NCI-H345 treated with DMSO at 0.1 percent for 48 hours (cell line): ENCODE results near the gene SLC37A4.
"Not testable (repeated sequence)": the region's sequence is repeated elsewhere in the genome, so short reads cannot be mapped to it uniquely, and the experiment has no call there.

Experiments
- DNase-seq: peaks from one replicate; lab custom pipeline; 2025; ENCODE audit not compliant: unreplicated experiment; lab: John Stamatoyannopoulos, UW

SLC37A4 gene

DNA sequence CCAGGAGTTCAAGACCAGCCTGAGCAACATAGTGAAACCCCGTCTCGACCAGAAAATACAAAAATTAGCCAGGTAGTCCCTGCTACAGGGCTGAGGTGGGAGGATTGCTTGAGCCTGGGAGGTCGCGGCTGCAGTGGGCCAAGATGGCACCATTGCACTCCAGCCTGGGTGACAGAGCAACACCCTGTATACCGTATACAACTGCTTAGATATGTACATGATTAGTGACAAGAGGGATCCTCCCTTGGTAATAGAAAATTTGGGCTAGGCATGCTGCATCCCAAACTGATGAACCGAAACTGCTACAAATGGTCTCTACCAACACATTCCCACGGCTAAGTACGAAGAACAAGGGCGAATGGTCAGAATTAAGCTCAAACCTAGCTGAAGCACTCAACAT, 12.2 kb upstream of the SLC37A4 start:
- no peak for DNase-seq

- DNase-seq, result no peak
Measured at GRCh38 chr11:119041821-119042514, 11.3 kb upstream of the SLC37A4 start.

- DNase-seq, result not testable (repeated sequence)
Measured at GRCh38 chr11:119039471-119039870, 8.8 kb upstream of the SLC37A4 start.

- DNase-seq, result no peak
Measured at GRCh38 chr11:119038884-119039283, 8.2 kb upstream of the SLC37A4 start.

DNA sequence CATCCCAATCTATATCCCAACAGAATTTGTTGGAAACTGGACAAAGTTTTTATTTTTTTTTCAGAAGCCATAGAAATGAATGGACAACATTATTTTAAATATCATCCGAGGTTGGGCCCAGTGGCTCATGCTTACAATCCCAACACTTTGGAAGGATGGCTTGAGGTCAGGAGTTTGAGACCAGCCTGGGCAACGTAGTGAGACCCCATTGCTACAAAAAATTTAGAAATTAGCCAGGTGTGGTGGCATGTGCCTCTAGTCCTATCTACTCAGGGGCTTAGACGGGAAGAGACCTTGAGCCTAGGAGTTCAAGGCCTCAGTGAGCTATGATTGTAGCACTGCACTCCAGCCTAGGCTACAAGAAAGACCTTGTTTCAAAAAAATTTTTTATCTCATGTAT, 4.1 kb upstream of the SLC37A4 start:
- DNase-seq, result no peak

- not testable (repeated sequence) for DNase-seq
Measured at GRCh38 chr11:119033421-119033820, 2.7 kb upstream of the SLC37A4 start.

DNA sequence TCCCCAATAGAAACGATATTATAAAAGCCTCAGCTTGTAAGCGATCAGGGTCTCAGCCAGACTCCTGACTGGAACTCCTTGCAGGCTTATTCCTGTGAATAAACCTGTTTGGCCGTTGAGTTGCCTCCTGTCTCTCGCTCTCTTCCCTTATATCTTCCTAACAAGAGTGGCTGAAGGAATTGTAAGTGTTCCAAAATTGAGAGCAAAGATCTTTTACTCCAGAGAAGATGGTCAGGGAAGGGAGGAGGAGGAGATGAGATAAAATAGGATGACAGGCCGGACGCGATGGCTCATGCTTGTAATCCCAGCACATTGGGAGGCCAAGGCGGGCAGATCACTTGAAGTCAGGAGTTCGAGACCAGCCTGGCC, 1.2 kb upstream of the SLC37A4 start:
- DNase-seq, result no peak

DNA sequence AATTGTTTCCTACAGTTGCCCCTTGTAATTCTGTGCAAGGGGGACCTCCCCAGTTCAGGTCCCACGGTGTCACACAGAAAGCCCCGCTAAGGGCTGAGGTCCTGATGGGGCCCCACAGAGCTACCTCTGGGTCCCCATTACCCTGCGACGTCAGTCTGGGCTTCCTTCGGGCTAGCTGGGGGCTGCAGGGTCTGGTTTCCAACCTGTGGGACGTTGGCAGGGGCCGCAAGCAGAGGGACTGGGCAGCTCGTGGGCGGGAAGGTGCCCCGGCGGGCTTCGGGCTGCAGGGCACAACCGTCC, 698 bp downstream of the SLC37A4 start:
- DNase-seq, result no peak

DNA sequence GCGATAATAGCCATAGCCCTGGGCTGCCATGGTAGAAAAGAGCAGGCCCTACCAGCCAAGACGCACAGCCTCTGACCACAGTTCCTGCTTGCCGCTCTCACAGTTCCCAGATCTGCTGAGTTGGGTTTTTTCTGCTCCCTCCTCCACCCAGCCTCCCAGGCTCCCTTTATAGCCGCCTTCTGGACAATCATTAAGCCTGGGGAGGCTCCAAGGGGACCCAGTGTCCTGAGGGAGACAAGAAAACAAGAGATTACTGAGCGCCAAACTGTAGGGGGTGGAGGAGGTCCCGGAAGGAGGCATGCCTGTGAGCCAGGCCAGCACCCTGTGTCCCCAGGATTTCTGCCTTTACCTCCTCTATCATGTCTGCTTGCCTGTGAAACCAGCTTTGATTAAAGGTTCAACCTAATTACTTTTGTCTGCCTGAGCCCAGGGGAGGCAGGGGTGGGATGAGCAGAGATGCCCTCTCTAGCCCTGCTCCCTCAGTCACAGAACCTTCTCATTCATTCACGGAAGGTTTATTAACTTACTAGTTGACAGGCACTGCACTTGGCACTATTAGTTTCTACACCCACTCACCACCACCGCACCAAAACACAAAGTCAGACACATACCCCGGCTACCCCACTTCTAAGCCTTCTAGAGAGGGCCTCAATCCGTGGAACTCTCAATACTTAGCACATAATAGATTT, 1.2 kb downstream of the SLC37A4 start:
- DNase-seq, result no peak

DNA sequence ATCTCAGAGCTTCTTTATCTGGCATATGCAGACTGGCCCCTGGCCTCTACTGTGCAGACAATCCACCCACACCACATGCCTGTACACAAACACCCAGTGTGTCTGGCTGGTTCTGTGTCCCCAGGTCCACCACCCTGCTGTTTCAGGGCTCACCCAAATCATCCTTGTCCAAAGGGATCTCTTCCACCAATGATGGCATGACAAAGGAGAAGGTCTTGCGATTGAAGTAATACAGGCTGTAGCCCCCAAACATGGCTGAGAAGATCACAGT, 1.7 kb downstream of the SLC37A4 start:
- no peak for DNase-seq

DNA sequence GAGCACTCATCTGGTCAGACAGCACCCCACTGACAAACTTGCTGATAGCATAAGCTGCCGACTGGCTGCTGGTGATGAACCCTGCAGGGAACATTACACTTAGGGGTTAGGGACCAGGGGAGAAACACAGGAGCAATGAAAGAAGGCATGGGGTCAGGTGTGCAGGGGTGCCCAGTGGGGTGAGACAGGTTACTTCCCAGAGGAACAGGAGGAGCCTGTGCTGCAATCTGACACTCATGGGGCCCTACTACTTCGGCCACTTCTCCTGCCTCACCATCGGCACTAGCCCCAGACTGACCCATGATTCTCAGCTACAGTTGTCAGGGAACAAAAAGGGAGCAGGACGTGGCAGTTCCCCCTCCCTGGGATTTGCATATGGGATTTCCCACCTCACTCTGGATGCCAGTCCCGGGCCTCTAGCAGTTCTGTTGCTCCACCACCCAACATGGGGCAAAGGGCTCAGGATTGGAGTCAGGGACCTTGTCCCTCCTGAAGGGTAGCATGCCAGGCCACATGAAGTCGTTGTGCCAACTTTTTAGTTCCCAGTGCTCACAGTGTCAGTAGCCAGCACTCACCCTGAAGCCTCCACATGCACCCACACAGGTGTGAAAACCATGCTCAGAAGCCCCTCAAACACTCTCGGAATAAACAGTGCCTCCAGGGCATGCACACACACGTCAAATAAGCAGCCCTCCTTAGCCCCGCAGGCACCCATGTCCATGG, 2.2 kb downstream of the SLC37A4 start:
- no peak for DNase-seq

DNA sequence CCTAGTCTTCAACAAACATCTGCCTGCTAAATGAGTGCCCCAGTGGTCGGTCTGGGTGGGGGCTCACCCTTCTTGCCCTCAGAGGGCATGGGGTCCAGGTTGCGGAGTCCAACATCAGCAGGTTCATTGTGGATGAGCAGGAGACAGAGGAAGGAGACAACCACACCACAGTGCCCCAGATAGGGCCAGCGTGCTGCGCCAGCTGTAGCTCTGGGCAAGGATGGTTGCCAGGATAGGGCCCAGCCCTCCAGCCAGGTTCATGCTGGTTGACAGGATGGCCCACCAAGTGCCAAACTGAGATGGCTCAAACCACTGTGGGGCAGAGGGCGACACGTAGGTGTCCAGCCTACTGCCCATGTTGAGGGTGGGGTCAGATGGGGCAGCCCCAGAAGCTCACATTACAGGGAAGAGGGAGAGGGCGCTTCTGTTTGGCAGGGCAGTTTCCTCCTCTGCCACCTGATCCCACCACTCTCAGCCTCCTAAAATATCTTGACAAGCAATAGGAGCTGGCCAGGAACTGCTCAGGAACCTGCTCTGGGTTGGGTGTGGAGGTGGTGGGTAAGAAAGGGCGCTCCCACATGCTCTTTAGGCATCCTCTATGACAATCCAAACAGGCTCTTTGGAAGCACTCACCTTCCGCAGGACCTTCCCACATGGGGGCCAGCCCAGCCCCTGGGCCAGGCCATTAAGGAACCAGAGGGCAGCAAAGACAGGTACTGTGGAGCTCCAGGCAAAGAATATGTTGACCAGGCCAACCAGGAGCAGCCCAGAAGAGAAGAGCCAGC, 2.9 kb downstream of the SLC37A4 start:
- DNase-seq, result no peak

GRCh38 chr11:119026970-119027369, 3.7 kb downstream of the SLC37A4 start:
- DNase-seq, result no peak

GRCh38 chr11:119025978-119026766, 4.5 kb downstream of the SLC37A4 start:
- no peak for DNase-seq

DNA sequence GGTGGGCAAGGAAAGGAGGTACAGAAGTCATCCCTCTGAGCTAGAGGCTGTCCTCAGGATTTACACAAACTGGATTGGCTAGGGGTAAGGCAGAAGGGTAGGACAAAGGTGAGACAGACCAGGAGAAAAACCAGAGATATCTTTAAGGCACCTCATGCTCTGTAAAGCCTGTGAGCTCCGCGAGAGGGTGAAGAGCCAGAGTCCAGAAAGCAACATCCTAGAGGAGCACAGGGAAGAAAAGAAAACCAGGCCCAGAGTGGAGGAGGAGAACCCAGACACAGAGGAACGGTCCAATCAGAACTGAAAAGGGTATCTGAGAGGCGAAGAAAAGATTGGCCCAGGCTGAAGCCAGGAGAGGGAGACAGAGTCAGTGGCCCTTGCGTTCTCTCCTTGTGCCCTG, 5.1 kb downstream of the SLC37A4 start:
- no peak for DNase-seq

DNA sequence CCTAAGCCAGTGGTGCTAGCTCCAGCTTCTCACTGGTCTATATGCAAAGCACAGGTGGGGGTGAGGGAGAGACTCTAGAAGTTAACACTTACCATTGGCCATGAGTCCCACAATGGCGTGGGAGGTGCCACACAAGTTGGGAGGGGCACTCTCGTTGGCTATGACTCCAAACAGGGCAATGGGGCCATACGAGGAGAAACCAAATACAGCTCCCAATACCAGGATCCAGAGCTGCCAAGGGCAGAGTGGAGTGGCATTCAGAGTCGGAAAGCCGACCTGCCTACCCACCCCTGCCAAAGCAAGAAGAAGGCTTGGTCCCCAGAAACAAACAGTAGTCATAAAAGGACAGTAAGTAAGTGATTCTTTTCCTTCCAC, 5.6 kb downstream of the SLC37A4 start:
- no peak for DNase-seq

- no peak for DNase-seq
Measured at GRCh38 chr11:119024430-119025098, 6.1 kb downstream of the SLC37A4 start.

- no peak for DNase-seq
Measured at GRCh38 chr11:119023741-119024140, 6.9 kb downstream of the SLC37A4 start.

GRCh38 chr11:119021631-119022030, 9.0 kb downstream of the SLC37A4 start:
- DNase-seq, result no peak

- DNase-seq, result no peak
Measured at GRCh38 chr11:119019996-119020395, 10.7 kb downstream of the SLC37A4 start.
